MV-4-11 (cell line): ENCODE measurements around the gene POU2F1.
A peak's percentile ranks its signal among the peaks of the same experiment; 100 is the strongest.

Experiments
- DNase-seq: peaks from one replicate; lab custom pipeline; 2025; lab: John Stamatoyannopoulos, UW

The POU2F1 gene

GRCh38 chr1:167272369-167272957 lies 51.8 kb downstream of the POU2F1 start:
- DNase-seq = peak; percentile 36

GRCh38 chr1:167273027-167273800 lies 52.5 kb downstream of the POU2F1 start:
- peak; percentile 72 for DNase-seq

DNA sequence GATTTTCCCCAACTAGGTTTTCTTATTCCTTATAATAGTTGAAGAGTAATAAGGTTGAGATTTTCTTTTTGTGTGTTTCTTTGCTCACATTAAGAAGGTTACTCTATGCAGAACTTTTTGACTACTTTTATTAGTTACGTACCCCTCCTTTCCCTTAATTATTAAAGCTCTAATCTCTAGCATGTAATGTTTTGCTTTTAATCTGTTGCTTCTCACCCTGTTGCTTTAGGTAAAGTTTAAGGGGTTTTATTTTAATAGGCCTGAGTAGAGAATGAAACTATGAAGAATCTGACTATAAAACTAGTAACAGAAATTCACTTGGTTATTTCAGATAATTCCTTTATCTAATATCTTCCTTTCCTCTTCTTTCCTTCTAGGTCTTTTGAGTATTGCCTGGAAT lies 53.4 kb downstream of the POU2F1 start:
- DNase-seq = no peak

GRCh38 chr1:167276969-167277368 lies 56.3 kb downstream of the POU2F1 start:
- peak; percentile 4 for DNase-seq

DNA sequence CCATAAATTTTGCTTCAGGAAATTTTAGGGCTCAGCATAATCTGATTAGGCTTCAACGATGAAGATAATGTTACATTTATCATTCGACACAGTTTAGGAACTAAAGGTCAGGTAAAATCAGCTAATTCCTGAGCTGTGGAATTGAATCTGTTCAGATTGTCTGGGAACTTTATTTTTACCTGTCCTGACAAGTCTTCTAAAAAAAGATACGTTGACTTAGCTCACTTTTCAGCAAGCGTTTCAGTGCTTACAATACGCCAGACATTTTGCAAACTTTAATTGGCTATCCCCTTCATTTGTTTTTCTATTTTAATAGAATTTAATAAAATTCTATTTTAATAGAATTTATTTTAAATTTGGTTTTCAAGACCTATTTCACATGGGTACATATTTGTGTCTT lies 57.8 kb downstream of the POU2F1 start:
- DNase-seq = no peak

DNA sequence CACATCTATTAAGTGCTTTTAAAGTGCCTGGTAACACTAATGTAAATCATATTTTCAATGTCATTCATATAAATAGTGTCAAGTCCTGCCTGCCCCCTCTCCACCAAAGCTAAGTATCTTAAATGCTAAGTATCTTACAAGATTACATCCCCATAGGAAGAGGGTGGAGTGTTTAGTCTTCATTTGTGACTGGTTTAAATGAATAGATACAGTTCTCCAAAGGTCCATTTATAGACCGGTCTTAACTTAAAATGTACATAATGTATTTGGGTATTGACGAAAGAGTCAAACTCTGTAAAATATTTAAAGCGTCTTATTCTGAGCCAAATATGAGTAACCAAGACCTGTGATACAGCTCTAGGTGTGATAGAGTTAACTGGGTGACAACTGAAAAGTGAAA lies 60.2 kb downstream of the POU2F1 start:
- no peak for DNase-seq

DNA sequence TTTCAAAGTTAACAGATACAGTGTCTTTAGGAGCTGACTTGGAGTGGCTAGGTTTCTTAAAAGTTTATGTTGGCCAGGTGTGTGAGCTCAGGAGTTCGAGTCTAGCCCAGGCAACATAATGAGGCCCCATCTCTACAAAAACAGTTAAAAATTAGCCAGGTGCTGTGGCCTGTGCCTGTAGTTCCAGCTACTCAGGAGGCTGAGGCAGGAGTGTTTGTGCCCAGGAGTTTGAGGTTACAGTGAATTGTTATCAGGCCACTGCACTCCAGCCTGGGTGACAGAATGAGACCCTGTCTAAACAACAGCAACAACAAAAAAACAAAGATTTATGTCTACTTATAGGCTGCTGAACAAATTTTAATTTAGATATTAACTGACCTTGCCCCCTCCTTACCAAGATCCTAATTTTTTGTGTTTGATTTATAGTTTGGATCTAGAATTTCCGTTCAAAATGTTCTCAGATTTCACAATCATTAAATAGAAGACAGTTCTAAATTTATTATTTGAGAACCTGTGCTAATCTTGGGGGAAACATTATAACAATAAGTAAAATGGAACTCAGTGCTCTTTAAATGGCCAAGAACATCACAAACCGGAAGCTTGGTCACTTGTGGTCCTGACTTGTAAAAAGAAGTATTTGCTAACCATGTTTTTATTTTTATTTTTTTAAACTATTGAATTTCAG lies 67.8 kb downstream of the POU2F1 start:
- no peak for DNase-seq

GRCh38 chr1:167289075-167289442 lies 68.4 kb downstream of the POU2F1 start:
- no peak for DNase-seq

- no peak for DNase-seq
These were observed 69.3 kb downstream of the POU2F1 start for GRCh38 chr1:167289966-167290365.

- no peak for DNase-seq
These were observed 71.0 kb downstream of the POU2F1 start for GRCh38 chr1:167291539-167292185.

DNA sequence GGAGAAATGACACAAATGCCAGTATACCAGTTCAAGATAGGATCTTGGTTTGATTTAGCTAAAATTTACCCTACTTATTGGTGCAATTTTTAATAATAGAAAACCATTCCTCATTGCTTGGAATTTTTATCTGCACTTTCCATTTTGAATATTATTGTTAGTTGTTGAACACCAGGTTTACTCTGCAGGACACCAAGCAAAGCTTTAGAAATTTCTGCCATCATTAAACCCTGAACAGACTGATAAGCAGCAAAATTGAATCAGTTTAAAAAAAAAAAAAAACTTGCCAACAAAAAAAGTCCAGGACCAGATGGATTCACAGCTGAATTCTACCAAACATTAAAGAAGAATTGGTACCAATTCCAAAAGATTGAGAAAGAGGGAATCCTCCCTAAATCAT lies 71.5 kb downstream of the POU2F1 start:
- DNase-seq = no peak

GRCh38 chr1:167293057-167293456 lies 72.4 kb downstream of the POU2F1 start:
- peak; percentile 58 for DNase-seq

DNA sequence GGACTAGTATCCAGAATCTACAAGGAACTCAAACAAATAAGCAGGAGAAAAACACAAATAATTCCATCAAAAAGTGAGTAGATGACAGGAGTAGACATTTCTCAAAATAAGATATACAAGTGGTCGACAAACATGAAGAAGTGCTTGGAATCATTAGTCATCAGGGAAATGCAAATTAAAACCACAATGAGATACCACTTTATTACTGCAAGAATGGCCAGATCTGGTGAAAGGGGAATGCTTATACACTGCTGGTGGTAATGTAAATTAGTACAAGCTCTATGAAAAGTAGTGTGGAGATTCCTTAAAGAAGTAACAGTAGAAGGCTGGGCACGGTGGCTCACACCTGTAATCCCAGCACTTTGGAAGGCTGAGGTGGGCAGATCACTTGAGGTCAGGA lies 73.8 kb downstream of the POU2F1 start:
- peak; percentile 42 for DNase-seq

- peak; percentile 87 for DNase-seq
These were observed 76.8 kb downstream of the POU2F1 start for GRCh38 chr1:167297222-167298214.

GRCh38 chr1:167298325-167298724 lies 77.6 kb downstream of the POU2F1 start:
- no peak for DNase-seq

GRCh38 chr1:167301355-167301754 lies 80.7 kb downstream of the POU2F1 start:
- no peak for DNase-seq

DNA sequence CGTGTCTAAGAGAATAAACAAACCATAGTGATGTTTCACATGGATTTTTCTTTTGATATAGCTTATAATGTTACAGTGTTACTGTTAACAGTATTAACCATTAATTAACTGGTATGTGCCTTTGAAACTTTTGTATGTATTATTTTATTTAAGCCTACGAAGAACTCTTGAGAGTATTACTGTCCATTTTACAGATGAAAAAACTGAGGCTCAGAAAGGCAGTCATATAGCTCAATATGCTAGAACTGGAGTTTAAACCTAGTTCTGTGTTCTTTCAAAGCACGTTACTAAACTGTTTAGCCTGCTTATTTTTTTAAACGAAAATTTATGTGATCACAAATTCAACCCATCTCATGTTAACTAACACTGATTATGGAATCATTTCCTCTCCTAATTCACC lies 83.5 kb downstream of the POU2F1 start:
- DNase-seq = no peak

- no peak for DNase-seq
These were observed 84.5 kb downstream of the POU2F1 start for GRCh38 chr1:167305059-167305705.

DNA sequence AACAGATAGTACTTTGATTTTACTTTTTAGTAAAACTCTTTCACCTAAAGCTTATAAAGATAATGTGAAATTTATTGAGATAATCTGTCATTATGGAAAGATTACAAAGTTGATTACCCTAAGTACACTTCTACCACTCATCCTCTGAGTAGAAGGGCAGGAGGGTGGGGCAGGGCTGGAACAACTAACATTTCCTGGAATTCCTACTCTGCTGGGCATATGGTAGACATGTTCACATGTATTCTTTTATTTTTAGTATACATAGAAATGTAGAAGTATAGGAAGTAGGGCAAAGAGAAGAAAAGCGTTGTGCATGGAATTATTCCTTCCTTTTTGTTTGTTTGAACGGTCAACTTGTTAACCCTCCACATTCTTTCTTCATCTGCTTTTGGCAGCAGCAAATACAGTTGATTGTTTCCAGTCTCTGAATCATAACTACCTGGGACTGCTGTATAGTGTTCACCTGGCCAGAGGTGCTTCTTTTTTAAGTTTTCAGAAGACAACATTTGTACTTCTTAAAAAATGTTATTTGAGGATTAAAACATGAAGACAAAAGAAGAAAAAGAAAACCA lies 85.1 kb downstream of the POU2F1 start:
- DNase-seq = no peak

GRCh38 chr1:167310732-167311131 lies 90.0 kb downstream of the POU2F1 start:
- no peak for DNase-seq

DNA sequence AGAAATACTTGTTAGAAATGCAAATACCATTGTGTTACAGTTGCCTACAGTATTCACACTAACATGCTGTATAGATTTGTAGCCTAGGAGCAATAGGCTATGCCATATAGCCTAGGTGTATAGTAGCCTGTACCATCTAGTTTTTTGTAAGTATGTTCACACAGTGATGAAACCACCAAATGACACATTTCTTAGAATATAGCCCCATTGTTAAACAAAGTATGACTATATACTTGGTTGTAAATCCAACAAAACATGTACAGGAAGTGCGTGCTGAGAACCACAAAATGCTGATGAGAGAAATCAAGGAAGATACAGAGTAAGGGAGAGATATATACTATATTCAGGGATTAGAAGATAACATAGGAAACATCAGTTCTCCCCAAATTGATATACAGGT lies 92.2 kb downstream of the POU2F1 start:
- DNase-seq = peak; percentile 20
